Gastrocnemius medialis (tissue), 4 donors: Measurements from ENCODE around the gene C1QTNF9.

Source experiments
- CTCF ChIP-seq, 5 experiments: fragments of 450-650 bp in 3 of 5; fragments of 200-600 bp in 2 of 5; sonication (generic) in 2 of 5; IDR thresholded peaks in 4 of 5; conservative IDR thresholded peaks in 1 of 5; 1 replicate in 4 of 5; 2 replicates in 1 of 5; pipeline ENCODE4 v1.5.1; 2016 to 2019; ENCODE audit warnings: antibody characterized with exemption in 5 of 5, mild to moderate bottlenecking in 3 of 5, moderate library complexity in 3 of 5
- POLR2A ChIP-seq, 2 donors: fragments of 450-650 bp; IDR thresholded peaks; one replicate each; pipeline ENCODE4 v1.6.1; 2017; ENCODE audit warnings: antibody characterized with exemption in 2 of 2, mild to moderate bottlenecking in 2 of 2, moderate library complexity in 2 of 2

- no peak for TF ChIP-seq CTCF (IDR thresholded peaks at IDR 0.05 in 4 of 5, conservative IDR thresholded peaks at IDR 0.05 in 1 of 5)
- TF ChIP-seq POLR2A (IDR thresholded peaks at IDR 0.05) = no peak
These were observed 2.7 kb upstream of the C1QTNF9 start for GRCh38 chr13:24306632-24307031.
